ENCODE measurements around the gene TBCCD1. TPM values are rescaled to one million over a fixed set of nuclear protein-coding genes. Genes with fewer than 3 reads are reported as not detected.

TBCCD1 gene
- total and polyA plus RNA-seq, 2 donors (not counting 3 experiments of a cell fraction or from before 2014, with no cell fraction given), result 16.5 to 16.6 TPM

DNA sequence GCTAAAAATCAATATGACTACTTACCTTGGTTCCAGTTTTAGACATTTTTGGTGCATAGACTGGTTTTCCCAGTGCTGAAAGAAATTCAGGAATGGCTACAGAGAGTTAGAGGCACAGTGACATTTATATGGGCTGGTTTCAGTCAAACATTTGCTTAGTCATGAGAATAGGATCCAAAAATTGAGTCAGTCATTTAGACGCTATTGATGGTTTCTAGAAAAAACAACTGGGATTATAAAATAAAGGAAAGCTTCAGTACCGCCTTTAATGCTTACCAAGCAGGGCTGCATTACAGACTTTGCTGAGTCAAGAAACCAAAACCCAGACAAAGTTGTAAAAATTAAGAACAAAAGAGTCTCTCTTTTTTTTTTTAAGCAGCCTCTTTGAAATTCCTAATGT lies 22.9 kb downstream of the TBCCD1 start, which contains the start of gene CRYGS:
CRYGS (minus strand) TSS at position 100 of the 400 bp plus-strand sequence; CDS start at position 46, 54 bp downstream.
- intact Hi-C loops (cut with micrococcal nuclease), result loop anchor here (5.0 to 10.0 kb wide), 2 partner anchors 437 to 889 kb away; partner anchors contain the start of gene ETV5
- Histone ChIP-seq H4K20me1 (replicated peaks; ENCODE audit: control insufficient read depth, extremely low read depth, insufficient read depth, low read length) (no peaks in the 10 kb centered on the region), H3K36me3 (ENCODE audit: control insufficient read depth in 2 of 2, extremely low read depth in 1 of 2, insufficient read depth in 2 of 2, low read length in 2 of 2) (peaks cover 2% of the 10 kb centered on the region in 2 experiments), H3K79me2 (ENCODE audit: control insufficient read depth, insufficient read depth, low read length) (no peaks in the 10 kb centered on the region), H3K9ac (replicated peaks; ENCODE audit: extremely low read depth, insufficient read depth, low read length) (no peak within 1 kb of the TSS), H3K9me1 (replicated peaks; ENCODE audit: control insufficient read depth, extremely low read depth, insufficient read depth, low read length) (no peaks in the 10 kb centered on the region), H3K27me3 (ENCODE audit: control insufficient read depth in 2 of 2, insufficient read depth in 2 of 2, low read length in 2 of 2) (no peaks in the 10 kb centered on the region), H3K4me2 (ENCODE audit: insufficient read depth, low read length) (no peak within 1 kb of the TSS), H2AFZ (ENCODE audit: low read depth, low read length) (no peak within 1 kb of the TSS), H3K9me3 (replicated peaks; ENCODE audit: control insufficient read depth, insufficient read depth, low read length) (no peaks in the 10 kb centered on the region), H3K4me1 (ENCODE audit: control insufficient read depth, extremely low read depth, insufficient read depth, low read length) (peaks cover 20% of the 10 kb centered on the region), H3K27ac (ENCODE audit: insufficient read depth, low read depth, low read length) (no peak within 1 kb of the TSS), H3K4me3 (replicated peaks in 1 of 3; ENCODE audit: insufficient read depth in 1 of 3, low read depth in 1 of 3, low read length in 3 of 3) (no peak within 1 kb of the TSS)
- ChIA-PET CTCF (interaction anchor here (1.7 kb wide), 1 partner anchor 10 kb away, joined by 3 read pairs; no protein-coding TSS in a partner anchor), POLR2A (no interaction called here)
- BruUV-seq (replicated peaks), result no TSS peak
- DNase-seq (ENCODE audit: low read depth, low spot score) (no peak), FAIRE-seq (no peak)
- TF ChIP-seq, protein P1, sequence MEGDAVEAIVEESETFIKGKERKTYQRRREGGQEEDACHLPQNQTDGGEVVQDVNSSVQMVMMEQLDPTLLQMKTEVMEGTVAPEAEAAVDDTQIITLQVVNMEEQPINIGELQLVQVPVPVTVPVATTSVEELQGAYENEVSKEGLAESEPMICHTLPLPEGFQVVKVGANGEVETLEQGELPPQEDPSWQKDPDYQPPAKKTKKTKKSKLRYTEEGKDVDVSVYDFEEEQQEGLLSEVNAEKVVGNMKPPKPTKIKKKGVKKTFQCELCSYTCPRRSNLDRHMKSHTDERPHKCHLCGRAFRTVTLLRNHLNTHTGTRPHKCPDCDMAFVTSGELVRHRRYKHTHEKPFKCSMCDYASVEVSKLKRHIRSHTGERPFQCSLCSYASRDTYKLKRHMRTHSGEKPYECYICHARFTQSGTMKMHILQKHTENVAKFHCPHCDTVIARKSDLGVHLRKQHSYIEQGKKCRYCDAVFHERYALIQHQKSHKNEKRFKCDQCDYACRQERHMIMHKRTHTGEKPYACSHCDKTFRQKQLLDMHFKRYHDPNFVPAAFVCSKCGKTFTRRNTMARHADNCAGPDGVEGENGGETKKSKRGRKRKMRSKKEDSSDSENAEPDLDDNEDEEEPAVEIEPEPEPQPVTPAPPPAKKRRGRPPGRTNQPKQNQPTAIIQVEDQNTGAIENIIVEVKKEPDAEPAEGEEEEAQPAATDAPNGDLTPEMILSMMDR (IDR thresholded peaks at IDR 0.05; ENCODE audit: extremely low read depth in 1 of 2, insufficient read depth in 1 of 2, low read depth in 1 of 2, low read length in 2 of 2), result no peak
- no peak for TF ChIP-seq POLR2AphosphoS5 (IDR thresholded peaks at IDR 0.05; ENCODE audit: insufficient read depth, low read depth, low read length)
- TF ChIP-seq FOS (IDR thresholded peaks at IDR 0.05; ENCODE audit: borderline replicate concordance, insufficient read depth, low read length), result no peak
- TF ChIP-seq GATA2 (IDR thresholded peaks at IDR 0.05; ENCODE audit: insufficient read depth, insufficient read length, low read depth, low read length), result no peak
- TF ChIP-seq, protein P2, sequence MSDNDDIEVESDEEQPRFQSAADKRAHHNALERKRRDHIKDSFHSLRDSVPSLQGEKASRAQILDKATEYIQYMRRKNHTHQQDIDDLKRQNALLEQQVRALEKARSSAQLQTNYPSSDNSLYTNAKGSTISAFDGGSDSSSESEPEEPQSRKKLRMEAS (IDR thresholded peaks at IDR 0.05; ENCODE audit: insufficient read depth, insufficient read length), result no peak
- no peak for TF ChIP-seq EZH2 (IDR thresholded peaks at IDR 0.05; ENCODE audit: borderline replicate concordance, low read depth, low read length, severe bottlenecking)
- no peak for TF ChIP-seq POLR2A (IDR thresholded peaks at IDR 0.05; ENCODE audit: low read depth, low read length)
- no peak for TF ChIP-seq JUN (IDR thresholded peaks at IDR 0.05; ENCODE audit: borderline replicate concordance, insufficient read depth, insufficient read length, low read depth)
- TF ChIP-seq MYC (IDR thresholded peaks at IDR 0.05; ENCODE audit: low read depth, low read length), result no peak
- dilution Hi-C loops (cut with MboI; ENCODE audit: extremely low pct_ligation_motif_present, low sequenced_read_pairs), result no loop called here
